ENCODE data around the gene TPD52L1.

Gene TPD52L1

GRCh38 chr6:125245523-125246264 is 92.1 kb downstream of the TPD52L1 start:
- ATAC-seq: no peak
- no peak for TF ChIP-seq ESRRG (CRISPR knock-in tag; IDR thresholded peaks at IDR 0.05)
- TF ChIP-seq SNAI2 (CRISPR knock-in tag; IDR thresholded peaks at IDR 0.05): no peak
- TF ChIP-seq CSDC2 (CRISPR knock-in tag; IDR thresholded peaks at IDR 0.05): no peak
- no peak for TF ChIP-seq TSHZ2 (CRISPR knock-in tag; IDR thresholded peaks at IDR 0.05)
- no peak for TF ChIP-seq POU6F1 (CRISPR knock-in tag; IDR thresholded peaks at IDR 0.05; ENCODE audit: borderline replicate concordance, low read depth)
- no peak for TF ChIP-seq ZFP3 (CRISPR knock-in tag; IDR thresholded peaks at IDR 0.05)
- TF ChIP-seq TCF4 (CRISPR knock-in tag; IDR thresholded peaks at IDR 0.05; ENCODE audit: borderline replicate concordance): no peak
- no peak for TF ChIP-seq ZNF8 (CRISPR knock-in tag; IDR thresholded peaks at IDR 0.05)
- no peak for TF ChIP-seq PATZ1 (CRISPR knock-in tag; IDR thresholded peaks at IDR 0.05; ENCODE audit: borderline replicate concordance)
- TF ChIP-seq ZNF70 (CRISPR knock-in tag; IDR thresholded peaks at IDR 0.05): no peak
- no peak for TF ChIP-seq CREB5 (CRISPR knock-in tag; IDR thresholded peaks at IDR 0.05; ENCODE audit: low read depth)

- TF ChIP-seq GLIS3 (CRISPR knock-in tag; IDR thresholded peaks at IDR 0.05) (no peak), CSDC2 (CRISPR knock-in tag; IDR thresholded peaks at IDR 0.05) (no peak), PPARA (CRISPR knock-in tag; IDR thresholded peaks at IDR 0.05; ENCODE audit: borderline replicate concordance) (no peak), CREB5 (CRISPR knock-in tag; IDR thresholded peaks at IDR 0.05; ENCODE audit: low read depth) (no peak), ZFP30 (CRISPR knock-in tag; IDR thresholded peaks at IDR 0.05) (no peak), ZNF8 (CRISPR knock-in tag; IDR thresholded peaks at IDR 0.05) (no peak)
- no peak for ATAC-seq
These were observed 93.0 kb downstream of the TPD52L1 start for GRCh38 chr6:125246566-125246965.

GRCh38 chr6:125248136-125248535 is 94.6 kb downstream of the TPD52L1 start:
- ATAC-seq: no peak
- TF ChIP-seq POU6F1 (CRISPR knock-in tag; IDR thresholded peaks at IDR 0.05; ENCODE audit: borderline replicate concordance, low read depth) (no peak), ZNF565 (CRISPR knock-in tag; conservative IDR thresholded peaks at IDR 0.05; ENCODE audit: low read depth) (no peak), ZNF70 (CRISPR knock-in tag; IDR thresholded peaks at IDR 0.05) (no peak), ZNF8 (CRISPR knock-in tag; IDR thresholded peaks at IDR 0.05) (no peak), OSR1 (CRISPR knock-in tag; IDR thresholded peaks at IDR 0.05) (no peak), ARNTL (CRISPR knock-in tag; IDR thresholded peaks at IDR 0.05; ENCODE audit: borderline replicate concordance, low read depth) (no peak), SNAI2 (CRISPR knock-in tag; IDR thresholded peaks at IDR 0.05) (no peak), ESRRG (CRISPR knock-in tag; IDR thresholded peaks at IDR 0.05) (no peak), ISL1 (CRISPR knock-in tag; IDR thresholded peaks at IDR 0.05) (no peak), ZFP30 (CRISPR knock-in tag; IDR thresholded peaks at IDR 0.05) (no peak), TCF4 (CRISPR knock-in tag; IDR thresholded peaks at IDR 0.05; ENCODE audit: borderline replicate concordance) (no peak), TSHZ2 (CRISPR knock-in tag; IDR thresholded peaks at IDR 0.05) (no peak)

Data from SK-N-SH treated with all-trans-retinoic acid at 6 μM for 48 hours (cell line).